GM12892 (cell line): ENCODE results near the gene PNMA6F.
"Not testable (repeated sequence)": the region's sequence is repeated elsewhere in the genome, so short reads cannot be mapped to it uniquely, and the experiment has no call there.

Experiments
- DNase-seq: peaks from one replicate; pipeline ENCODE4 v3.0.0; 2011; ENCODE audit not compliant: insufficient read length
- FAIRE-seq: peaks from 2 replicates; lab custom pipeline; 2011; peaks lifted over from hg19 to GRCh38; lab: Jason Lieb, UNC
- POLR2A ChIP-seq: IDR thresholded peaks from 2 replicates; pipeline ENCODE4 v1.6.1; 2011; ENCODE audit warnings: low read depth, low read length, control low read depth
- POLR2AphosphoS5 ChIP-seq: IDR thresholded peaks from 2 replicates; pipeline ENCODE4 v1.6.1; 2011; ENCODE audit warnings: low read depth, low read length, control low read depth
- TAF1 ChIP-seq: IDR thresholded peaks from 2 replicates; pipeline ENCODE4 v1.6.1; 2011; ENCODE audit warnings: low read depth, mild to moderate bottlenecking, control low read depth, low read length, borderline replicate concordance

PNMA6F gene

GRCh38 chrX:153320555-153321184, 897 bp downstream of the PNMA6F start:
- no peak for TF ChIP-seq POLR2A
- TF ChIP-seq TAF1 = no peak
- TF ChIP-seq POLR2AphosphoS5 = no peak
- no peak for DNase-seq
- FAIRE-seq = no peak

- not testable (repeated sequence) for DNase-seq, FAIRE-seq
Observed at GRCh38 chrX:153320047-153320443, 1.5 kb downstream of the PNMA6F start.

GRCh38 chrX:153319295-153320046, 2.1 kb downstream of the PNMA6F start:
- TF ChIP-seq POLR2A (no peak), POLR2AphosphoS5 (no peak), TAF1 (no peak)
- DNase-seq (no peak), FAIRE-seq (no peak)

- DNase-seq = no peak
- FAIRE-seq = no peak
Observed at GRCh38 chrX:153318811-153319210, 2.8 kb downstream of the PNMA6F start.

DNA sequence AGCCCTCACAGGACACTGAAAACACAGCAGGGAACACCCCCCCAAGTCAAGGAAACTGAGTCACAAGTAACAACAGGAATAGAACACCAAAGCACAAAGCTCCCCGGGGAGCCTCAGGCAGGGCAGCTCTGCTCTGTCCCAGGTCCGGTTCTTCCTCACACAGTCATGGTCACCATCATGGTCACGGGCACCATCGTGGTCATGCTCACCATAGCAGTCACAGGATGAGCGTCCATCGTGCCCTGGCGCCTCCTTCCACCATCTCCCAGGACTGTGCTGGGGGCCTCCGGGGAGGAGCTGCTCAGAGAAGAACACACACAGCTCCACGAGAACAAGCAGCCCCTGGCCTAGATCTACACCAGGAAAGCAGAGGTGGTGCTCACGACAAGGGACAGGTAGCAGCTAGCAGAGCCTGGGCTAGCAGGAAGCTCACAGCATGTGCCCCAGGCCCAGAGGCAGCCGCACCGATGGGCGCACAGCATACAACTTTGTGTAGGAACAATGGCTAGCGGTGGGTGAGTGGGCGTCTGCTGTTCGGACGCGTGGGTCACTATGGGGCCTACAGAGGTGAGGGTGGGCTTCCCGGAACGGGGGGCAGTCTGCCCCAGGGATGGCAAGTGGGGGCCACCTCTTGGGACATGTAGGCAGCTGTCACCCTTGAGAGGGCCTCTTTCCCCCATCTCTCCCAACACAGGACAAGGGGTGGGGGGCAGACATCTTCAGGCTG, 3.4 kb downstream of the PNMA6F start:
- no peak for FAIRE-seq

More at GRCh38 chrX:153318811-153319210, 2.8 kb downstream of the PNMA6F start:
- no peak for TF ChIP-seq POLR2A
- no peak for TF ChIP-seq TAF1
- TF ChIP-seq POLR2AphosphoS5 = no peak

GRCh38 chrX:153317306-153317705, 4.3 kb downstream of the PNMA6F start:
- DNase-seq (no peak), FAIRE-seq (no peak)
- TF ChIP-seq TAF1 = no peak
- no peak for TF ChIP-seq POLR2A
- no peak for TF ChIP-seq POLR2AphosphoS5

More for the DNA sequence above, 3.4 kb downstream of the PNMA6F start:
- no peak for TF ChIP-seq TAF1
- TF ChIP-seq POLR2AphosphoS5 = no peak
- no peak for TF ChIP-seq POLR2A
- no peak for DNase-seq

DNA sequence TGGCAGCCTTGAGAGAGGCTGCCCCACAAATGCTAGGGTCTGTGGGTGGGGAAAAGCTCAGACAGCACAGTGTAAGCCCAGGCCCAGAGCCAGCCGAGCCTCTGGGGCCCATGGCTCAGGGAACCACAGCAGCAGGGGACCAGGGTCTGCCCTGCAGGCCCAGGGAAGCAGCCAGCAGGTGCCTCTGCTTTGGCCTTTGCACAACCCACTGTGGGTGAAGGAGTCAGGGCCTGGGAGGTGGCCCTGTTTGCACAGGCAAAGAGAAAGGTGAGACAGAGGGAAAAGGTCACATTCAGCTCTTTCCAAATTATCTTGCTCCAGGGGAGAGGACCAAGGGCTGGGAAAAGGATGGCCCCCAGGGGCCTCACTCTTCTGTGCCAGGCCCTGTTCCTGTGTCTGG, 8.7 kb downstream of the PNMA6F start:
- DNase-seq (no peak), FAIRE-seq (no peak)
- TF ChIP-seq POLR2AphosphoS5 = no peak
- TF ChIP-seq TAF1 = no peak
- TF ChIP-seq POLR2A = no peak

DNA sequence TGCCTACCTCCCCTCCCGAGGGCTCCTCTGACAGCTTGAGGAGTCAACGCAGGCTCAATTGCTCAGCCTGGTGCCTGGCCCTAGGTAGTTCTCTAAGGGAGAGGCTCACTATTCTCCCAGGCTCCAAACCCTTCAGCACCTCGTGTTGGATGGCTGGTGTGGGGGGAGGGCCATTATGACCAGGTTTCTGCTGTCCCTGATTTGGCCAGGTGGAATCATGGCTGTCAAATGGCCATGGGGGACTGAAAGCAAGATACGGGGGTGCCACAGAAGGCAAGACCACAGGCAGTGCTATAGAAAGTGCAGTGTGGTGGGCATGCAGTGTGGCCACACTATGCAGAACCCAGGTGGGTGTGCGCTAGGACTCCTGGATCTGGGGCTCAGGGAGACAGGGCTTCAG, 9.5 kb downstream of the PNMA6F start:
- no peak for FAIRE-seq
- no peak for DNase-seq
- no peak for TF ChIP-seq POLR2AphosphoS5
- TF ChIP-seq TAF1 = no peak
- no peak for TF ChIP-seq POLR2A

DNA sequence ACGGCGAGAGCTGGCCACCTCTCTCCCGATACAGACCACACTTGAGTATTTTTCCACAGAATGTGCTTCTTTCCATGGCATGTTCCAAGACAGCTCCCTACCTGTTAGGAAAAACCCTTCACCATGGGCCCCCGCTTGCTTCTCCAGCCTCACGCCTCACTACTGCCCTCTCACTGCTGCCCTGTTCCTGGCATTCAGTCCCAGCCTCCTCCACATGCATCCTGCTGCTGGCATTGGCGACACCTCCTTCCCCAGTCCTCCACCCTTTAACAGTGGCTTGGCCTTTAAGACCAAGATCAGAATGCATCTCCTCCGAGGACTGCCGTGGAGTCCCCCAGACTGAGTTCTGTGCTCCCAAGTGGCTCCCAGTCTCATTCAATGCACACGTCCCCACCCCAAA, 10.7 kb downstream of the PNMA6F start:
- TF ChIP-seq POLR2A (no peak), TAF1 (no peak), POLR2AphosphoS5 (no peak)
- no peak for DNase-seq
- peak; percentile 24 for FAIRE-seq

- FAIRE-seq (no peak), DNase-seq (no peak)
- TF ChIP-seq TAF1 = no peak
- TF ChIP-seq POLR2A = no peak
- no peak for TF ChIP-seq POLR2AphosphoS5
Observed at GRCh38 chrX:153307276-153308178, 14.0 kb downstream of the PNMA6F start.

DNA sequence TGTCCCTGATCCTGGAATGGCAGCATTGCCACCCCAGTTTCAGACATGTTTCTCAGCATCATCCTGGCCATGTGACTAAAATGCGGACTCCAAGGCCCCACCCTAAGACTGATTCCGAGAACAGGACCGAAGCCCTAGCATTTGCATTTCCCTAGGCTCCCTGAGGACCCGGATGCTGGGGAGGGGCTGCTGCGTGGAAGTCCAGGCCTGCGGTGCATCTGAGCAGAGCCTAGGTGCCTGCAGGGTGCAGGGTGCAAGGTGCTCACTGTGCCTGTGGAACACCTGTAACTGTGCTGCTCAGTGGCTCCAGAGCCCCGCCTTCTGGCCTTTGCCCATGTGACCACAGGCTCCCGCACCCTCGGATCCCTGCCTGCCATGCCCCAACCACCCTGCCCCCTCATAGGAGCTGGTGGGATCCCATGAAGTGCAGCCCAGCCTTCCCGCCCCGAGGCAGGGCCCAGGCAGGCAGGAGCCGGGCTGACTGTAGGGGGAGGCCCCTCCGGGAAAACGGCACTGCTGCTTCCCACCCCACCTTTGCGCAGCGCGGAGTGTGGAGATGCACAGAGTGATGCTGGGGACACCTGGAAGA, 14.9 kb downstream of the PNMA6F start:
- FAIRE-seq (no peak), DNase-seq (no peak)
- TF ChIP-seq POLR2A (no peak), TAF1 (no peak), POLR2AphosphoS5 (no peak)
